ENCODE data around the gene POTEB3.
"Not testable (repeated sequence)": the region's sequence is repeated elsewhere in the genome, so short reads cannot be mapped to it uniquely, and the experiment has no call there.

The POTEB3 gene

DNA sequence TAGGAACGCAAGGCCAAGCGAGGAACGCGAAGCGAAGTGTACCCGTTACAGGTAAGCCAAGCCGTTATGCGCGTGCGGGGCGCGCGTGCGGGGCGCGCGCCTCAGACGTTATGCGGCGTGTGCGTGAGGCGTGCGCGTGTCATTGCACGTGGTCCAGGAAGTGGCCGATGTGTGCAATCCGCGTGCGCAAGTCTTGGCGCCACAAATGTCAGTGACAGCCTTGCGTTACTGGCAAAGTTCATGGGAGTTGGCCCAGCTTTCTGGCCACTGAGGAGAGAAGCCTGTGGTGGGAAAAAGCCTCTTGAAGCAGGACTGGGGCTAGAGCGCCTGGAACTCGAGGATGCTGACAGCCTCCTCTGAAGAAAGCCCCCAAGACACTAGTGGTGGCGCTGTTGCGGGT, at the start of gene POTEB3:
TSS of gene POTEB3 (minus strand) at position 101 of the 400 bp plus-strand sequence. CDS start 488 bp downstream, outside the sequence.
- in situ Hi-C loops (cut with HindIII; ENCODE audit: low pct_ligation_motif_present, low pct_unique_long_range_greater_than_20kb, low sequenced_read_pairs); DNase-seq: not testable (repeated sequence)

- in situ Hi-C loops (cut with HindIII; ENCODE audit: low pct_ligation_motif_present, low pct_unique_long_range_greater_than_20kb, low sequenced_read_pairs); DNase-seq: not testable (repeated sequence)
Measured at GRCh38 chr15:21453683-21454082, 13.4 kb upstream of the POTEB3 start.

DNA sequence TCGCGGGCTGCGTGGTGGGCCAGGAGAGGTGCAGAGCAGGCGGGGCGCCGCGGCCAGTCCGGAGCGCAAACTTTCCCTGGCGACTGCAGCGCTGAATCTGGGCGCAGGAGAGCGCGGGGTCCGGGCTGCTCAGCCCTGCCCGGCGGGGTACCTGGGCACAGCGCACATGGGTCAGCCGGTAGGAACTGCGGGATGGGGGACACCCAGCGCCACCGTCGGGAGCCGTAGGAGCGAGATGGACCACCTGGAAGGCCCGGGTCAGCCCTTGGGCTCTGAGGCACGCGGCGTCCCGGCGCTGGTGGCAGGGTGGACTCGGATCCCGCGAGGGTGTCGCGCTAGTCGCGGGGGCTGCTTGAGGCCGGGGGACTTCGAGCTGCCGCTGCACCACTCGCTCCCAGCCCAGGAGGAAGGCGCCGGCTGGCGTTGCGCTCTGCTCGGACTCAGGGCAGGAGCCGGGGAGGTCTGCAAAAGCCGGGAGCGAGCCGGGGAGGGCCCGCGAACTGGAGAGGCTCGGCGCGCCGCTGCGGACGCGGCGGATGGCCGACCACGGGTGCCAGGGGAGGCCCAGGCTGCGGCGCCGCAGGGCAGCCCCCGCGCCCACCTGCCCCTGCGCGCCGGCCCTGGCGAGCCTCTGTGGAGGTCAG, 11.7 kb upstream of the POTEB3 start:
- in situ Hi-C loops (cut with HindIII; ENCODE audit: low pct_ligation_motif_present, low pct_unique_long_range_greater_than_20kb, low sequenced_read_pairs); DNase-seq: not testable (repeated sequence)

GRCh38 chr15:21451487-21451886, 11.2 kb upstream of the POTEB3 start:
- DNase-seq; in situ Hi-C loops (cut with HindIII; ENCODE audit: low pct_ligation_motif_present, low pct_unique_long_range_greater_than_20kb, low sequenced_read_pairs): not testable (repeated sequence)

DNA sequence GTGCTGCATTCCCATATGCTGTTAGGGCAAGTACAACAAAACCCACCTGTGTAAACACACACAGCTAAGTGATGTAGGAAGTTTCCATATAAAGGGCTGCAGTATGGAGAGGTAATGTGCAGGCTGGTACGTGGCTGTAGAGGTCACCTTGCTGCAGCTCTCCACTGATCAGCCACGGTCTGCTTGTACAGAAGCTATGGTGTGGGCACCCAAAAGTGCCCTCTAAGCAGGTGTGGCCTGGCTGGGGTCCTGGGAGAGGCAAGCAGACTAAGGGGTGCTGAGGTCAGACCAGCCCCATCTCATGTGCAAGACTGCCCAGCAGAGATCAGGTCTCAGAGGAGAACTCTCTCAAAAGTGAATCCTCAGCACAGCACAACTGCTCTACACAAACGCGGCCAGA, 32.9 kb downstream of the POTEB3 start:
- DNase-seq; in situ Hi-C loops (cut with HindIII; ENCODE audit: low pct_ligation_motif_present, low pct_unique_long_range_greater_than_20kb, low sequenced_read_pairs): not testable (repeated sequence)

GRCh38 chr15:21401531-21401930, 38.8 kb downstream of the POTEB3 start:
- in situ Hi-C loops (cut with HindIII; ENCODE audit: low pct_ligation_motif_present, low pct_unique_long_range_greater_than_20kb, low sequenced_read_pairs); DNase-seq: not testable (repeated sequence)

DNA sequence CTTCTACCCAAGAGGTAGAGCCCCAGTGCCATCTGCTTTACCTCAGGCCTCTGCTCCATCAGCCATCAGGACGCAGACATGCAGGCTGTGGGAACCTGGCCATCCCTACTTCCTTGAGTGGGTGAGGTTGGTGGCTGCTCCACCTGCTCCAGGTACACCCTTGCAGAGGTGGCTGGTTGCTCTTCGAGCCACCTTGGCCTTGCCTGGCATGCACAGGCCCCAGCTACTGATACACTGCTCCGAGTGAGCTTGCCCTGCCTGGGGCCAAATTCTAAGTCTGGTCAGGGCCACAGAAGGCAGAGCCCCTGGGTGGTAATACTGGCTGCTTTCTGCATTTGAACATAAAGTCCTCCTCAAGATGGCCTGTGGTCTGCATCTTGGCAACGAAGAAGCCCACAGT, 41.2 kb downstream of the POTEB3 start:
- DNase-seq; in situ Hi-C loops (cut with HindIII; ENCODE audit: low pct_ligation_motif_present, low pct_unique_long_range_greater_than_20kb, low sequenced_read_pairs): not testable (repeated sequence)

GRCh38 chr15:21398511-21398910, 41.8 kb downstream of the POTEB3 start:
- in situ Hi-C loops (cut with HindIII; ENCODE audit: low pct_ligation_motif_present, low pct_unique_long_range_greater_than_20kb, low sequenced_read_pairs); DNase-seq: not testable (repeated sequence)

DNA sequence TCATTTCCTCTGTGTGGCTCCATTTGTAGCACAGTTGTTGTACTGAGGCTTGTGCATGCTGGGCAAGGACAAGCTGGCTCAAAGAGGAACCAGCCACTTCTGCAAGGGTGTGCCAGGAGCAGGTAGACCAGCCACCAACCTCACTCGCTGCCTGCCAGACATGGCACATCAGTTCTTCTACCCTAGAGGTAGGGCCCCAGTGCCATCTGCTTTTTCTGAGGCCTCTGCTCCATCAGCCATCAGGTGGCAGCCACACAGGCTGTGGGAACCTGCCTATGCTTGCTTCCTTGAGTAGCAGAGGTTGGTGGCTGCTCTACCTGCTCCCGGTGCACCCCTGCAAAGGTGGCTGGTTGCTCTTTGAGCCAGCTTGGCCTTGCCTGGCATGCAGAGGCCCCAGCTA, 42.6 kb downstream of the POTEB3 start:
- in situ Hi-C loops (cut with HindIII; ENCODE audit: low pct_ligation_motif_present, low pct_unique_long_range_greater_than_20kb, low sequenced_read_pairs); DNase-seq: not testable (repeated sequence)

DNA sequence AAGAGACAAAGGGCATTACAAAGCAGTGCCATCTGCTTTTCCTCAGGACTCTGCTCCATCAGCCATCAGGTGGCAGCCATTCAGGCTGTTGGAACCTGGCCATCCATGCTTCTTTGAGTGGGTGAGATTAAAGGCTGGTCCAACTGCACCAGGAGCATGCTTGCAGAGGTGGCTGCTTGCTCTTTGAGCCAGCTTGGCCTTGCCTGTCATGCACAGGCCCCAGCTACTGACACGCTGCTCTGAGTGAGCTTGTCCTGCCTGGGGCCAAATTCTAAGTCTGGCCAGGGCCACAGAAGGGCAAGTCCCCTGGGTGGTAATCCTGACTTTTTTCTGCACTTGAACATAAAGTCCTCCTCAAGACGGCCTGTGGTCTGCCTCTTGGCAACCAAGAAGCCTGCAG, 43.1 kb downstream of the POTEB3 start:
- DNase-seq; in situ Hi-C loops (cut with HindIII; ENCODE audit: low pct_ligation_motif_present, low pct_unique_long_range_greater_than_20kb, low sequenced_read_pairs): not testable (repeated sequence)

DNA sequence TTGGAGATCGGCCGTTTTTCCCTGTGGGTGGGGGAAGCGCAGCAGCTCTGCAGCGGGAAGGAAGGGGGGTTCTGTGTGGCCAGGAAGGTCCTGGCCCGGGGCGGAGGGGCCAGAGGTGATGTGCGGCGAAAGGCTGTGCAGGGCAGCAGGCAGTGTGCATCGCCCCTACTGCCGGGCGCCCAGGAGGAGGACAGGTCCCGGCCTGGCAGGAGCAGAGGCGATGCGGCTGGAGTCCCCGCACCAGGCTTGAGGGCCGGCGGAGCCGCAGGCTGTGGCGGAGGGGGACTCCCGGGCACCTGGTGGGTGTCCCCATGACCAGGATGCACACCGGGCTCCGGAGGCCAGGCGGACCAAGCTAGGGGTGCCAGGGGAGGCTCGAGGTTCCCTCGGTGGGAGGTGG, 54.3 kb downstream of the POTEB3 start:
- in situ Hi-C loops (cut with HindIII; ENCODE audit: low pct_ligation_motif_present, low pct_unique_long_range_greater_than_20kb, low sequenced_read_pairs); DNase-seq: not testable (repeated sequence)

DNA sequence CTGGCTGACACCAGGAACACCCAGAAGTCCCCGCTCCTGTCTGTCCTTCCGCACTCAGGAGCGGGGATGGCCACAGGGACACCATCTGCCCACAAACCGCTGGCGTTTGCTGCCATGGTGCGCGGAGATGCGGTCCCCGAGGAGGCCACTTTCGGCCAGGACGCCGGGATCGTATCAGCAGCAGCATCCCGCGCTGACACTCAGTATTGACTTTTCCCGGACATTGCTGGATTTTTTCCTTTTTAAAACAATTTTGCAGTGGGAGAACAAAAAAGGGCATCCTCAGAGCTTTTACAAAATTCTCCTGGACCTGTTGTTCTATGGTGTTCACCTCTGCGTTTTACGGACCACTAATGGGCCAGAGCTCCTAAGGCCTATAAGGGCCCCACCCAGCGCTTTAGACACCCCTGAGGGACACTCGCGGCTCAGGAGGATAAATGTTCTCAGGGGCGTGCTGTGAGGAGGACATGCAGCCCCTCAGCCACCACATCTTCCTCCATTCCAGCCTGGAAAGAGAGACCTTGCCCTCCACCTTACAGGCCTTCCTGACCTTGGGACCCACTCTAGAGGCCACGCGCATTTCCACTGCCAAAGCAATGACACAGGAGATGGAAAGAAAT, 56.3 kb downstream of the POTEB3 start:
- DNase-seq; in situ Hi-C loops (cut with HindIII; ENCODE audit: low pct_ligation_motif_present, low pct_unique_long_range_greater_than_20kb, low sequenced_read_pairs): not testable (repeated sequence)

GRCh38 chr15:21373682-21374081, 66.6 kb downstream of the POTEB3 start:
- in situ Hi-C loops (cut with HindIII; ENCODE audit: low pct_ligation_motif_present, low pct_unique_long_range_greater_than_20kb, low sequenced_read_pairs); DNase-seq: not testable (repeated sequence)

DNA sequence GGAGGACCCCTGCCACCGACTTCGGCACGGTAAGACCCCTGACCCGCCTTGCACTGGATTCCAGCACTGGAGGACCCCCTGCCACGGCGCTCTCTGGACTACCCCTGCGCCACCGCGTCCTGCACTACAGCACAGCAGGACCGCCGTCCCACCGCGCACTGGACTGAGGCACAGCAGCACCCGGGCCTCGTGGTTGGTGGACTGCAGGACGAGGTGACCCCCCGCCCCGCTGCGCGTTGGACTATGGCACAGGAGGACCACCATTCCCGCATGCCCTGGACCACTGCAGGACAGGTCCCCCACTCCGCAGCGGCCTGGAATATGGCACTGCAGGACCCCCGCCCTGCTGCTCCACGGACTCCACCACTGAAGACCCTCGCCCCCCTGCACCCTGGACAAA, 71.1 kb downstream of the POTEB3 start:
- DNase-seq; in situ Hi-C loops (cut with HindIII; ENCODE audit: low pct_ligation_motif_present, low pct_unique_long_range_greater_than_20kb, low sequenced_read_pairs): not testable (repeated sequence)

- DNase-seq; in situ Hi-C loops (cut with HindIII; ENCODE audit: low pct_ligation_motif_present, low pct_unique_long_range_greater_than_20kb, low sequenced_read_pairs): not testable (repeated sequence)
Measured at GRCh38 chr15:21368625-21369024, 71.7 kb downstream of the POTEB3 start.
